Activated CD4-positive, alpha-beta T cell treated with anti-CD3 and anti-CD28 coated beads, Interleukin-2, amount 10 ng/mL, durations not matched to agents 7 days and 5 days (primary cell): ENCODE data around the gene PKP1. TPM values are rescaled to one million over a fixed set of nuclear protein-coding genes. Genes with fewer than 3 reads are reported as not detected.

Experiments used
- CTCF ChIA-PET: fragments of 350-600 bp; sonication (Branson Sonifier 250); formaldehyde crosslinking; loops from one replicate; lab custom pipeline; 2021; ENCODE audit warnings: antibody characterized with exemption; lab: Charles Lee
- POLR2A ChIA-PET: fragments of 350-600 bp; sonication (Branson Sonifier 250); formaldehyde crosslinking; loops from one replicate; lab custom pipeline; 2021; ENCODE audit warnings: antibody characterized with exemption; lab: Charles Lee
- DNase-seq: peaks from one replicate; pipeline ENCODE4 v3.0.0-alpha.2; 2020
- H3K27ac Mint-ChIP-seq: one replicate; pipeline ENCODE4 v1.8.0; 2021; ENCODE audit warnings: mild to moderate bottlenecking, moderate library complexity, mixed read lengths
- H3K27me3 Mint-ChIP-seq: one replicate; pipeline ENCODE4 v1.8.0; 2021; ENCODE audit warnings: mixed read lengths
- H3K36me3 Mint-ChIP-seq: one replicate; pipeline ENCODE4 v1.8.0; 2021; ENCODE audit warnings: low read depth, mixed read lengths
- H3K4me1 Mint-ChIP-seq: one replicate; pipeline ENCODE4 v1.8.0; 2021; ENCODE audit warnings: mixed read lengths
- H3K4me3 Mint-ChIP-seq: one replicate; pipeline ENCODE4 v1.8.0; 2021; ENCODE audit warnings: mild to moderate bottlenecking, moderate library complexity, mixed read lengths
- H3K9me3 Mint-ChIP-seq: one replicate; pipeline ENCODE4 v1.8.0; 2021; ENCODE audit warnings: mixed read lengths
- total RNA-seq, 2 experiments: library from RNA; stranded (reverse); gene quantifications; one replicate each; pipeline ENCODE4 v1.2.3, GENCODE V29; 2021

The PKP1 gene
- total RNA-seq, 2 experiments from 2014 or later: not detected

DNA sequence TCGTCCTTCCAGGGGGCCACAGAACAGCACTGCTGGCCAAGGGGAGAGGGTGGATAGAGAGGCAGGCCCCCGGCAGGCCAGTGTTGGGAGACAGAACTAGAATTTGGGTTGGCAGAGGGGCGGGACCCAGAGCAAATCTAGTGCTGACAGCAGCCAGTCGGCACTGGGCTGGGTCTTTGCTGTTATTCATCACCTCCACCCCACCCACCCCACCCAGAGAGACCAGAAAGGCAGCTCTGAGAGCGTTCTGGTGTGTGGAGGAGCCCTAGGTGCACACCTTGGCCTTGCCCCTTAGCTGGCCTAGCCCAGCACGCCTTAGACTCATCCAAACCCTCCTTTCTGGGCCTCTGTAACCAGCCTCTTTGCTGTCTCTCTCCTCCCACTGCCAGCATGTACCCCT is 6.4 kb upstream of the PKP1 start:
- Mint-ChIP-seq H3K27ac (no peak overlapping the region), H3K4me1 (no peaks in the 10 kb centered on the region), H3K27me3 (peaks cover 20% of the 10 kb centered on the region), H3K4me3 (no peak overlapping the region), H3K9me3 (no peaks in the 10 kb centered on the region), H3K36me3 (no peaks in the 10 kb centered on the region)
- POLR2A ChIA-PET: no interaction called here
- no peak for DNase-seq
- CTCF ChIA-PET: no interaction called here

DNA sequence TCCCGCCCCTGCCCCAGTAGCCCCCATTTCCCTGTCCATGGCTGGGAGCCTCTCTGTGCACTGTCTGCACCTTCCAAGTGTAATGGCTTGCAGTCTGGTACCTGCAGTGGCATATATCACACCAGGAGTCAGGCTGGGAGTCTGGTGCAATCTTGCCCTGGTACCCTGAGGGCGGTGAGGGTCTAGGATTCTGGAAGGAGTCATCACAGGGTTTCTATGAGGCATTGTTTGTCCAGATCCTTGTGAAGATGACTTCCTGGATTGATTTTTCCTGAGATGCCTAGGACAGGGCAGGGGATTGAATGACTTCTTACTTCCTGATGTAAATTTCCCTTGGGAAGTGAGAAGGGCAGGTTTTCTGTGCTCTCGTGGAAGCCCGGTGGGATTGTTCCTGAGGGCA is 5.9 kb upstream of the PKP1 start:
- ChIA-PET POLR2A (no interaction called here), CTCF (no interaction called here)
- H3K4me3 Mint-ChIP-seq: no peak overlapping the region
- H3K36me3 Mint-ChIP-seq: no peaks in the 10 kb centered on the region
- no peaks in the 10 kb centered on the region for H3K9me3 Mint-ChIP-seq
- no peaks in the 10 kb centered on the region for H3K4me1 Mint-ChIP-seq
- no peak for DNase-seq
- H3K27me3 Mint-ChIP-seq: peaks cover 26% of the 10 kb centered on the region
- H3K27ac Mint-ChIP-seq: no peak overlapping the region

DNA sequence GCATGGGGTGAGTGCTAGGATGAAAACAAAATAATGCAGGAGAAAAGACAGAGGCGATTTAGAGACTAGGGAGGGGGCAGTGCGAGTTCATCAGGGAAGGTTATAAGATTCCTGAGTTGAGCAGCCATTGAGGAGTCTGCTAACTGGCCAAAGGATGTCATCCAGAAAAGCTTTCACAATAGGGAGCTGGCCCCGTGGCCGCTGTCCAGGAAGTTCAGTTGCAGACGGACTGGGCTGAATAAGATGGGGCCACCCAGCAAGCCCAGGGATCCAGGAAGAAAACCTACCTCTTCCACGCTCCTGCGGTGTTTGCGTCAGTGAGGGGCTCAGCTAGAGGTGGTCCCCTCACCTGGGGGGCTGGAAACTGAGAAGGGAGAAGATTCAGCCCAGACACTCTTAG is 4.0 kb upstream of the PKP1 start:
- DNase-seq: no peak
- Mint-ChIP-seq H3K27me3 (peaks cover 39% of the 10 kb centered on the region), H3K27ac (no peak overlapping the region), H3K4me1 (peaks cover 3% of the 10 kb centered on the region), H3K4me3 (no peak overlapping the region), H3K36me3 (no peaks in the 10 kb centered on the region), H3K9me3 (no peaks in the 10 kb centered on the region)
- CTCF ChIA-PET: interaction anchor here (0.6 to 1.3 kb wide), 2 partner anchors 17 to 811 kb away, joined by 3 to 4 read pairs; no protein-coding TSS in a partner anchor
- POLR2A ChIA-PET: no interaction called here

DNA sequence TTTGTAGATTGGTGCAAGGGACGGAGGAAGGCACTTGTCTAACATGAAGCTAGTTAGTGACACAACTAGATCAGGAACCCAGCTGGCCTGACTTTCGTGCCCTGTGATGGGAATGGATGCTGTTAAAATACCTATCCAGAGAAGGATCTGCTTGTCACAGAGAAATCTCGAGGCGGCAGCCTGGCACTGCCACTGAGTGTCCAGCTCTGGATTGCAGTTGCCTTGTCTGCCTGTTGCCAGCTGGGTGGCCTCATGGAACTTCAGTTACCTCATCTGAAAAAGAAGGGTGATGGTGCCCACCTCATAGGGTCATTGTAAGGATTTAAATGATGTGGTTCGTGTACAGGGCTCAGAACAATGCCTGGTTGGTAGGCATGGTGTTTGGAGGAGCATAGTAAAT is 2.4 kb upstream of the PKP1 start:
- POLR2A ChIA-PET: no interaction called here
- Mint-ChIP-seq H3K4me3 (no peak overlapping the region), H3K36me3 (no peaks in the 10 kb centered on the region), H3K27me3 (peaks cover 52% of the 10 kb centered on the region), H3K4me1 (peaks cover 3% of the 10 kb centered on the region), H3K27ac (no peak overlapping the region), H3K9me3 (no peaks in the 10 kb centered on the region)
- CTCF ChIA-PET: interaction anchor here (0.8 kb wide), 1 partner anchor 34 kb away, joined by 3 read pairs; no protein-coding TSS in a partner anchor
- no peak for DNase-seq

DNA sequence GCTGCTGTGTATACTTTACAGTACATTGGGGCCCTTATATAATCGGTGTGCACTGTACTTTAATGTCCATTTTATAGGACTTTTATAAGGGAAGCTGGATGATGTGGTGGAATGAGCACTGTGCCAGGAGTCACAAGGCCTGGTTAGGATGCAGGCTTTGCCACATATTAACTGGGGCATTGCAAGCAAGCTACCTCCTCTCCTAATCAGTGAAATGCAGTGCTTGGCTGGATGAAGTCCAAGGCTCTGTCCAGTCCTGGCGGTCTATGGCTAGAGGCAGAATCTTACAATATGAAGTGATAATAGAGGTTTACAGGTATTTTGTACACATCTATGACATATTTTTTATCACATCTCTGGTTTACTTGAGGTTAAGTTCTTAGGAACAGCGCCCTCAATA is 1.7 kb upstream of the PKP1 start:
- peaks cover 55% of the 10 kb centered on the region for H3K27me3 Mint-ChIP-seq
- DNase-seq: no peak
- H3K4me1 Mint-ChIP-seq: peaks cover 3% of the 10 kb centered on the region

DNA sequence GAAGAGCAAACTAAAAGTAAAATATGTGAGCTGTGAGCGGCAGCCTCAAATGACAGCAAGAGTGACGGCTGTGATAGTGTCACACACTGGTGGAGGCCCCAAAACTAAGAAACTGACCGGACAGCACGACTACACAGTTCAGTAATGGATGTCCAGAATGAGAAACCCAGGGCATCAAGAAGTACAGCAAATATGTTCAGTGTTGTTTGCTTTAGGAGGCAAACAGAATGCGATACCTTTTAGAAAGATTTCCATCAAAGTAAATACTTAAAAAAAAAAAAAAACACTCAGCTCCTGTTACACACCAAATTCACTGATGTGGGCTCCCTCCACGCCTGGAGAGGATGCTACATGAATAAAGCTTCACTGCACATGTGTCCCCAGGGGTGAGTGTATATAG is 1.1 kb upstream of the PKP1 start:
- Mint-ChIP-seq H3K36me3 (no peaks in the 10 kb centered on the region), H3K4me3 (no peak overlapping the region), H3K9me3 (no peaks in the 10 kb centered on the region), H3K27ac (no peak overlapping the region), H3K4me1 (peaks cover 3% of the 10 kb centered on the region), H3K27me3 (peaks cover 57% of the 10 kb centered on the region)
- POLR2A ChIA-PET: no interaction called here
- no peak for DNase-seq
- CTCF ChIA-PET: interaction anchor here (0.6 to 1.3 kb wide), 2 partner anchors 11 to 163 kb away, joined by 3 read pairs; no protein-coding TSS in a partner anchor

More for the DNA sequence above, 1.7 kb upstream of the PKP1 start:
- Mint-ChIP-seq H3K9me3 (no peaks in the 10 kb centered on the region), H3K4me3 (no peak overlapping the region), H3K27ac (no peak overlapping the region), H3K36me3 (no peaks in the 10 kb centered on the region)
- CTCF ChIA-PET: interaction anchor here (1.3 kb wide), 1 partner anchor 10 kb away, joined by 3 read pairs; no protein-coding TSS in a partner anchor
- POLR2A ChIA-PET: no interaction called here

DNA sequence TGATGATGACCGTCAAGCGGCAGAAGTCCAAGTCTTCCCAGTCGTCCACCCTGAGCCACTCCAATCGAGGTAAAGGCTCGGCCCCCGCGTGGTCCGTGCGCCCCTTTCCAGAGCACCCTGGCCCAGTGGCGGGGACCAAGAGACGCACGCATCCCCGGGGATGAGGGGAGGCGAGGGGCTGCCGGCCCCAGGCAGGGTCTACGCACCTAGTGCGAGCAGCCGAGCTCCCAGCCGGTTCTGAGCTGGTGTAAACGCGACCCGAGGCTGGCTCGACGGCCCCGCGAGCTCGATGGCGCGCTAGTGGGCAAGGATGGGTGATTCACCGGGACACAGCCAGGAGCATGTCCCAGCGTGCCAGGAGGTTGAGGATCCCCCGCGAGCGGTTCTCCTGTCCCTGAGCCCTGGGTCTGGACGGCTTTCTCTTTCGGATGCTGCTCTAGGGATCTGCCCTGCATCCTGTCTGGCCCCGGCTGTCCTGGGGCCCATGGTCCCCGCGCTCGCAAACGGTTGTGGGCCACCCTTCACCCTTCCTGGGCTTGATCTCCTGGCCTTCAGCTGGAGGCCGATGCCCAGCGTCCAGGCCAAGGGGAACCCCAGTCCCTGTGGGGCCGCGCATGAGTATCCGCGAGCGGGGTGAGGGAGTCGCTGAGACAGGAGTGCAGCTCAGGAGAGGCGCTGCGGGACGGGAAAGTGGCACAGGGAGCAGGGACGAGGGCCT is 689 bp downstream of the PKP1 start:
- peaks cover 3% of the 10 kb centered on the region for H3K4me1 Mint-ChIP-seq
- no peak for DNase-seq
- H3K4me3 Mint-ChIP-seq: no peak overlapping the region
- no peaks in the 10 kb centered on the region for H3K36me3 Mint-ChIP-seq
- no peak overlapping the region for H3K27ac Mint-ChIP-seq
- ChIA-PET POLR2A (interaction anchor here (0.6 kb wide), 1 partner anchor 12 kb away, joined by 5 read pairs; no protein-coding TSS in a partner anchor), CTCF (no interaction called here)
- no peaks in the 10 kb centered on the region for H3K9me3 Mint-ChIP-seq
- H3K27me3 Mint-ChIP-seq: peaks cover 61% of the 10 kb centered on the region

DNA sequence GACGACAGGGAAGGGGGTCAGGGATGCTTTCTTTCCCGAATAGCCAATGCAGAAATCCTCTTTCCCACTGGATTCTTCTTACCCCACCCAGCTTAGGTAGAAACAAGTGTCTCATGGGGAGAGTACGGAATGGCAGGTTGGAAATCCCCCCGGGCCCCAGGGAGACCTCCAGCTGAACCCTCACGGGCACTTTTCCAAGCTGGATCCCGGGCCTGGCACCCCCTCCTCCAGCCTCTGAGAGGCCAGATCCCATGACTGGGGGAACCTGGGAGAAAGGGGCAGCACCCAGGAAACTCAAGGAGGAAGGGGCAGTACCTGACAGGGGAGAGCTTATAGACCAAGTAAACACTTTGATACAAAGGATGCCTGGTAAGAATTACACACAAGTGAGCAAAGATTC is 1.3 kb downstream of the PKP1 start:
- DNase-seq: no peak
- ChIA-PET CTCF (no interaction called here), POLR2A (interaction anchor here (0.6 kb wide), 1 partner anchor 11 kb away, joined by 5 read pairs; no protein-coding TSS in a partner anchor)
- no peak overlapping the region for H3K4me3 Mint-ChIP-seq
- H3K27ac Mint-ChIP-seq: no peak overlapping the region
- H3K9me3 Mint-ChIP-seq: no peaks in the 10 kb centered on the region
- H3K27me3 Mint-ChIP-seq: peaks cover 63% of the 10 kb centered on the region
- H3K36me3 Mint-ChIP-seq: no peaks in the 10 kb centered on the region
- peaks cover 3% of the 10 kb centered on the region for H3K4me1 Mint-ChIP-seq

DNA sequence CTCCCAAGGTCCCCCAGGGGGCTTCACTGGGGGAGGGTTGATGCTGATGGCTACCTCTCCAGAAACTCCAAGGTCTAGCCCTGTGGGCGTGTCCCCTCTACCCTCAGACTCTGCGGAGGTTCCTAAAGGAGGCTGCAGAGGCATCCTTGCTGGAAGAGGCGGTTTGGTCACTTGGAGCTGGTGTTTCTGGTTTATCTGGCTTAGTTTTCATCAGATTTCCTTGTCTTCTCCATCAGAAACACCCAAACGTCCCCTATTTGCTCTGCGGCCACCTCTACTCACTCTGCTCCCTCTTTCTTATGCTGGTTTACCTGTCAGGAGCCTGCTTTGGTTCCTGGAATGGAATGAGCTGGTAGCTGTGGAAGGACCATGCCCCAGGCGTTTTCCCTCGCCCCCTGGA is 2.5 kb downstream of the PKP1 start:
- Mint-ChIP-seq H3K4me3 (no peak overlapping the region), H3K27ac (no peak overlapping the region), H3K4me1 (peaks cover 3% of the 10 kb centered on the region), H3K27me3 (peaks cover 53% of the 10 kb centered on the region), H3K9me3 (no peaks in the 10 kb centered on the region), H3K36me3 (no peaks in the 10 kb centered on the region)
- ChIA-PET POLR2A (no interaction called here), CTCF (no interaction called here)
- no peak for DNase-seq

DNA sequence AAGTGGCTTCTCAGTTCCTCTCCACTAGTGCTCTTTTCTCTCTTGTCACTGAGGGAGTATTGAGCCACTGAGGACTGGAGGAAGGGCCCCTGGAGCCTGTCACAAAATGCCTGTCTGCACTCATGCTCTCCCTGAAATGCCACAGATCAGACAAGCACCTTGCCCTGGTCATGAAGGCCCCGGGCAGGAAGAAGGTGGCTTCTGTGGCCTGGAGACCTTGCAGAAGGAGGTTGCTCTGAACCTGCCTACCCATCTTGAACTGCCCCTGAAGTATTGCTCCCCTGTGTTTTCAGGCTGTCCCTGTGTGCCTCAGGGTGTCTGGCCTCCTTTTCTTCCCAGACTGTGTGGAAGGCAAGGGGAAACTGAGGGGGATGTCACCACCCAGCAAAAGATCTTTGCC is 3.1 kb downstream of the PKP1 start:
- Mint-ChIP-seq H3K4me3 (no peak overlapping the region), H3K4me1 (peaks cover 3% of the 10 kb centered on the region), H3K27me3 (peaks cover 51% of the 10 kb centered on the region), H3K36me3 (no peaks in the 10 kb centered on the region), H3K9me3 (no peaks in the 10 kb centered on the region), H3K27ac (no peak overlapping the region)
- ChIA-PET CTCF (interaction anchor here (1.2 kb wide), 1 partner anchor 17 kb away, joined by 3 read pairs; no protein-coding TSS in a partner anchor), POLR2A (no interaction called here)
- DNase-seq: no peak

DNA sequence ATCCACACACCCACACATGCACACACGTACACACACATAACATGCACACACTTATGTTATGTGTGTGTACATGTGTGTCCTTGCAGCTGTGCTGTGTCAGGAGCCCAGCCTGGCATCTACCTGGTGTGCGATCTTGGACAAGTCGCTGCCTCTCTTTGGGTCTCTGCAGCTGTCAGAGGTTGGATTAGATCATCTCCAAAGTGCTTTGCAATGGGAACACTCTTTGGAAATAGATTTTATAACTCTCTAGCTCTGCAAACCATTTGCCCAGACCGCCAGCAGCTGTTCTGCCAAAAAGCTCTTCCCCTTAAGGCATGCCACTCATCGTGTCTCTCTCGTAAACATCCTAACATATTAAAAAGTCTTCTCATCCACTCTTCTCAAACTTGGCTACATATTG is 4.7 kb downstream of the PKP1 start:
- Mint-ChIP-seq H3K27me3 (peaks cover 39% of the 10 kb centered on the region), H3K36me3 (no peaks in the 10 kb centered on the region), H3K9me3 (no peaks in the 10 kb centered on the region), H3K27ac (no peak overlapping the region), H3K4me1 (peaks cover 2% of the 10 kb centered on the region), H3K4me3 (no peak overlapping the region)
- ChIA-PET POLR2A (no interaction called here), CTCF (no interaction called here)
- no peak for DNase-seq

DNA sequence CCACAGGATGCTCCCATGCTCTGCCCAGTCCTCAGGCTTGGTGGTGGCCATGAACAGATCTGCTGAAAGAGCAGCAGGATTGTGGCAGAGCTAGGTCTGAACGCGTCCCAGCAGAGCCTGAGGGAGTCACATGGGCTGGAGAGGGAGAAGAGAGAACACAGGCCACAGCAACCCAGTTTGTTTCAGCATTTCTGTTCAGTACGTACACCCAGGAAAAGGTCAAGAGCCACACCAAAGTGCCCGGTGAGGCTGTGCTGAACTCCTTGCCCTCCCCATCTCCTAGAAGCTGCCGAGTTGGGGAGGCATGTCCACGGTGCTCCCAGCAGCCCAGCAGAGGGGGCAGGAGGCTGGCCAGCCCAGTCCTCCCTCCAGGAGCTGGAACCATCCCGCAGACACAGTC is 5.5 kb downstream of the PKP1 start:
- no peak overlapping the region for H3K4me3 Mint-ChIP-seq
- H3K27me3 Mint-ChIP-seq: peaks cover 32% of the 10 kb centered on the region
- ChIA-PET POLR2A (no interaction called here), CTCF (no interaction called here)
- no peaks in the 10 kb centered on the region for H3K36me3 Mint-ChIP-seq
- DNase-seq: no peak
- H3K9me3 Mint-ChIP-seq: no peaks in the 10 kb centered on the region
- H3K27ac Mint-ChIP-seq: no peak overlapping the region
- no peaks in the 10 kb centered on the region for H3K4me1 Mint-ChIP-seq

DNA sequence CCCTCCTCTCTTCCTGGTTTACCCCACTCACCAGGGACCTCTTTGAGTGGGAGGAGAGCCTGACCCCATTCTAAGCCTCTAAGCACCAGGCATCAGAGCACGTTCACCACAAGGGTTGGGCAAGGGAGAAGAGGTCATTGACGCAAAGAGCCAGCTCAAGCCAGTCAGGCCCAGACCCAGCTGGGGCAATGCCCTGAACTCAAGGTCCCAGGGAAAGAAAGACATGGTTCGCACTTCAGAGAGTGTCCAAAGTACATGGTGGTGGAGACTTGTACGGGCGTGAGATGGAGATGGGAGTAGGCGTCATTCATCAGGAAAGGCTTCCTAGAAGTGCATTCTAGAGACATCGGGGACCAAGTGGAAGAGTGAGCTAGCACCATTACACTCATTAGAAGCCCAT is 7.2 kb downstream of the PKP1 start:
- Mint-ChIP-seq H3K4me3 (no peak overlapping the region), H3K4me1 (no peaks in the 10 kb centered on the region), H3K9me3 (no peaks in the 10 kb centered on the region), H3K36me3 (no peaks in the 10 kb centered on the region), H3K27ac (no peak overlapping the region), H3K27me3 (peaks cover 32% of the 10 kb centered on the region)
- ChIA-PET POLR2A (no interaction called here), CTCF (interaction anchor here (0.6 to 1.3 kb wide), 2 partner anchors 19 to 733 kb away, joined by 3 read pairs; no protein-coding TSS in a partner anchor)
- no peak for DNase-seq
